Measurements from ENCODE around the gene CPVL. TPM values are rescaled to one million over a fixed set of nuclear protein-coding genes. Genes with fewer than 3 reads are reported as not detected.

CPVL gene
- total and polyA plus RNA-seq, 4 donors, result 16.6 to 34.8 (median 17.6) TPM

DNA sequence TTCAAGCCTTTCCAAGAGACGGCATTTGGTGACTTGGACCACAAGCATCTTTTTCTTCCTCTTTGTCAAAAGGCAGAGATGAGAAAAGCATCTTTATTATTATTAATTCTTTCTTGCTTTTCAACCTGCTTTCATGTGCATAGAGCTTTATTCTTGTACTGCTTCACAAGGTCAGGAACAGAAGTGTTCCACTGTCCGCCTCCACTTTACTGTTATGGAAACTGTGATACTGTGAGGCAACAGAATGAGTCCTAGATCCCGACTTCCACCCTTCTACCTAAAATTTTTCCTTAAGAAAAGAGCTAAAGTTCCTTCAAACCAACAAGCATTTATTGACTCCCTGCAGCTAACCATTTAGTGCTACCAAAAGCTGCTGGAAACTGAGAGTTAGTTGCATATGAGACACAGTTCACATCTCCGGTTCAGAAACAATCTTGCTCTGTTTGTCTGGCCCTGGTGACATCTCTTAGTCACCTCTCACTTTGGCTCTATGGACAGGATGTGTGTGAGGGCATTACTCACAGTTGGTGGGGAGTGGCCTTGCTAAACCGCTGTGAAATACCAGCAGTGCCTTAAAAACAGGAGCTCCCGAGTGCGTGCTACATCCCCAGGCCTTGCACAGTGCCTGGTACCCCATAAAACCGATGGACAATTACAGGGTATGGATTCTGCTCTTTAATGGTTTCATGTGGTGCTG lies 111.1 kb downstream of the CPVL start:
- no peak for ATAC-seq (ENCODE audit: insufficient read depth, low FRiP score)
- Histone ChIP-seq H3K4me1 (ENCODE audit: control insufficient read depth in 5 of 5, insufficient read depth in 5 of 5, low read length in 5 of 5) (peaks cover 0 to 34% (median 7%) of the 10 kb centered on the region in 5 donors), H3K27me3 (ENCODE audit: control insufficient read depth in 3 of 3, insufficient read depth in 3 of 3, low read length in 2 of 3) (no peaks in the 10 kb centered on the region), H3K9me3 (ENCODE audit: control insufficient read depth in 4 of 4, insufficient read depth in 3 of 4, low read length in 3 of 4) (no peaks in the 10 kb centered on the region), H3K36me3 (ENCODE audit: control insufficient read depth in 4 of 4, insufficient read depth in 4 of 4, low read length in 4 of 4) (peaks cover 0 to 2% (median 0%) of the 10 kb centered on the region in 4 donors), H3K27ac (ENCODE audit: low read depth in 1 of 2, low read length in 1 of 2) (peak overlapping the region in 1 of 2 donors; percentile 13), H3K4me3 (no peak overlapping the region), H3K9ac (ENCODE audit: insufficient read depth in 1 of 2, low read length in 2 of 2) (no peak overlapping the region)
- no peak for DNase-seq
- WGBS, 2 donors, result 89 to 94% methylated on average over 8 of the region's 8 CpGs
- TF ChIP-seq, protein P1, sequence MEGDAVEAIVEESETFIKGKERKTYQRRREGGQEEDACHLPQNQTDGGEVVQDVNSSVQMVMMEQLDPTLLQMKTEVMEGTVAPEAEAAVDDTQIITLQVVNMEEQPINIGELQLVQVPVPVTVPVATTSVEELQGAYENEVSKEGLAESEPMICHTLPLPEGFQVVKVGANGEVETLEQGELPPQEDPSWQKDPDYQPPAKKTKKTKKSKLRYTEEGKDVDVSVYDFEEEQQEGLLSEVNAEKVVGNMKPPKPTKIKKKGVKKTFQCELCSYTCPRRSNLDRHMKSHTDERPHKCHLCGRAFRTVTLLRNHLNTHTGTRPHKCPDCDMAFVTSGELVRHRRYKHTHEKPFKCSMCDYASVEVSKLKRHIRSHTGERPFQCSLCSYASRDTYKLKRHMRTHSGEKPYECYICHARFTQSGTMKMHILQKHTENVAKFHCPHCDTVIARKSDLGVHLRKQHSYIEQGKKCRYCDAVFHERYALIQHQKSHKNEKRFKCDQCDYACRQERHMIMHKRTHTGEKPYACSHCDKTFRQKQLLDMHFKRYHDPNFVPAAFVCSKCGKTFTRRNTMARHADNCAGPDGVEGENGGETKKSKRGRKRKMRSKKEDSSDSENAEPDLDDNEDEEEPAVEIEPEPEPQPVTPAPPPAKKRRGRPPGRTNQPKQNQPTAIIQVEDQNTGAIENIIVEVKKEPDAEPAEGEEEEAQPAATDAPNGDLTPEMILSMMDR (IDR thresholded peaks at IDR 0.05; ENCODE audit: control extremely low read depth, extremely low read depth), result no peak

DNA sequence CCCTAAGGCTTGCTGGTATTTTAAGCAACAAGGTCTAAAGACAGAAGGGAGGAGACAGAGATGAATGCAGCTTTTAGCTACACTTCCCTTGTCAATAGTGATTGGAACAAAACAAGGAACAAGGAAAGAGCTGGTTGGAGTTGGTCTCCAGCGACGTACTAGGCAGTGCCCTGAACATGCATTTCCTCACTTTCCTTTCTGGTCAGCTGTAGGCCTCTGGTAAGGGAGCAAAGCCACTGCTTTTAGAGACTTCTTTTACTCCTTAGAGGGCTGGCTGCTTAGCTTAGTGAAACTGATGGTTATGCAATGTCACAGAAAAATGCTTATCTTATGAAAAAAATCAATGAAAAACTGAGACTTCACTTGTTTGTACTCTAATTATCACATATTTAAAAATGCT lies 112.8 kb downstream of the CPVL start:
- no peaks in the 10 kb centered on the region for H3K9me3 ChIP-seq (ENCODE audit: control insufficient read depth in 4 of 4, insufficient read depth in 3 of 4, low read length in 3 of 4)
- peaks cover 0 to 20% (median 3%) of the 10 kb centered on the region in 5 donors for H3K4me1 ChIP-seq (ENCODE audit: control insufficient read depth in 5 of 5, insufficient read depth in 5 of 5, low read length in 5 of 5)
- DNase-seq (no peak), ATAC-seq (ENCODE audit: insufficient read depth, low FRiP score) (no peak)
- TF ChIP-seq, protein P1 (IDR thresholded peaks at IDR 0.05; ENCODE audit: control extremely low read depth, extremely low read depth), result no peak
- peaks cover 0 to 2% (median 0%) of the 10 kb centered on the region in 4 donors for H3K36me3 ChIP-seq (ENCODE audit: control insufficient read depth in 4 of 4, insufficient read depth in 4 of 4, low read length in 4 of 4)
- no peaks in the 10 kb centered on the region for H3K27me3 ChIP-seq (ENCODE audit: control insufficient read depth in 3 of 3, insufficient read depth in 3 of 3, low read length in 2 of 3)
- no peak overlapping the region for H3K27ac ChIP-seq (ENCODE audit: low read depth in 1 of 2, low read length in 1 of 2)
- H3K4me3 ChIP-seq, result no peak overlapping the region
- H3K9ac ChIP-seq (ENCODE audit: insufficient read depth in 1 of 2, low read length in 2 of 2), result no peak overlapping the region
- 31 to 60% methylated on average over 2 of the region's 2 CpGs for WGBS, 2 donors

DNA sequence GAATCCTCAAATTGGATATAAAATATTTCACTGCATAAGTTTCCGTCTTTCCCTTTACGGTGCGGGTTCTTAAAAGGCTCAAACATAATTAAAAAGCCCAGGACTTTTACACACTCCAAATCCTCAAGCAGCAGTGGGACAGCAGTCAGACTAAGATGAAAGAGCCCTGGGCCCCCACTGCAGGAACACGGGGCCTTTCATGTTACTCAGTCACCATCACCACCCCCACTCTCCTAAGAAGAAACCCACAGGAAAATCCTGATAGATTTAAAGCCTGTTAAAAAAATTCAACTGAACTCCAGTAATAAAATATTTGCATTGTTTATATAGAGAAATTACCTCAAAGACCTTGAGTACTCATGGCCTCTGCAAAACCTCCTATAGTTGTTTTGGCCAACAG lies 114.2 kb downstream of the CPVL start:
- H3K9ac ChIP-seq (ENCODE audit: insufficient read depth in 1 of 2, low read length in 2 of 2), result no peak overlapping the region
- no peaks in the 10 kb centered on the region for H3K27me3 ChIP-seq (ENCODE audit: control insufficient read depth in 3 of 3, insufficient read depth in 3 of 3, low read length in 2 of 3)
- peaks cover 0 to 13% (median 0%) of the 10 kb centered on the region in 5 donors for H3K4me1 ChIP-seq (ENCODE audit: control insufficient read depth in 5 of 5, insufficient read depth in 5 of 5, low read length in 5 of 5)
- peaks cover 0 to 2% (median 0%) of the 10 kb centered on the region in 4 donors for H3K36me3 ChIP-seq (ENCODE audit: control insufficient read depth in 4 of 4, insufficient read depth in 4 of 4, low read length in 4 of 4)
- TF ChIP-seq, protein P1 (IDR thresholded peaks at IDR 0.05; ENCODE audit: control extremely low read depth, extremely low read depth), result no peak
- no peak overlapping the region for H3K27ac ChIP-seq (ENCODE audit: low read depth in 1 of 2, low read length in 1 of 2)
- peak in 1 of 3 donors; percentile 50 for DNase-seq
- no peaks in the 10 kb centered on the region for H3K9me3 ChIP-seq (ENCODE audit: control insufficient read depth in 4 of 4, insufficient read depth in 3 of 4, low read length in 3 of 4)
- H3K4me3 ChIP-seq, result no peak overlapping the region
- no peak for ATAC-seq (ENCODE audit: insufficient read depth, low FRiP score)
- 80 to 85% methylated on average over 4 of the region's 4 CpGs for WGBS, 2 donors

All from lung (tissue), 12 donors.